NCI-H1092 treated with DMSO at 0.1 percent for 48 hours (cell line): ENCODE results near the gene GMDS.

ENCODE experiments used
- DNase-seq: peaks from one replicate; lab custom pipeline; 2025; lab: John Stamatoyannopoulos, UW

GMDS gene

GRCh38 chr6:2245103-2245876 is at the start of gene GMDS:
TSS of gene GMDS (minus strand) at chr6:2245605.
- DNase-seq = peak; percentile 47

- no peak for DNase-seq
Observed at GRCh38 chr6:2285510-2285909, 40.1 kb upstream of the GMDS start.

GRCh38 chr6:2275892-2276242 is 30.5 kb upstream of the GMDS start:
- DNase-seq = no peak

GRCh38 chr6:2274981-2275891 is 29.8 kb upstream of the GMDS start:
- no peak for DNase-seq

GRCh38 chr6:2272696-2273095 is 27.3 kb upstream of the GMDS start:
- no peak for DNase-seq

GRCh38 chr6:2270054-2270453 is 24.6 kb upstream of the GMDS start:
- no peak for DNase-seq

- no peak for DNase-seq
Observed at GRCh38 chr6:2266841-2267240, 21.4 kb upstream of the GMDS start.

GRCh38 chr6:2266031-2266795 is 20.8 kb upstream of the GMDS start:
- no peak for DNase-seq

- no peak for DNase-seq
Observed at GRCh38 chr6:2264932-2265331, 19.5 kb upstream of the GMDS start.

- no peak for DNase-seq
Observed at GRCh38 chr6:2263896-2264295, 18.5 kb upstream of the GMDS start.

GRCh38 chr6:2259574-2259973 is 14.2 kb upstream of the GMDS start:
- no peak for DNase-seq

- no peak for DNase-seq
Observed at GRCh38 chr6:2259002-2259494, 13.6 kb upstream of the GMDS start.

GRCh38 chr6:2258112-2258511 is 12.7 kb upstream of the GMDS start:
- no peak for DNase-seq

GRCh38 chr6:2257363-2257762 is 12.0 kb upstream of the GMDS start:
- no peak for DNase-seq

GRCh38 chr6:2254747-2255146 is 9.3 kb upstream of the GMDS start:
- DNase-seq = no peak

- DNase-seq = no peak
Observed at GRCh38 chr6:2249126-2249525, 3.7 kb upstream of the GMDS start.

GRCh38 chr6:2247664-2248063 is 2.3 kb upstream of the GMDS start:
- DNase-seq = no peak

- DNase-seq = peak; percentile 68
Observed at GRCh38 chr6:2245877-2246863, 765 bp upstream of the GMDS start.

- peak; percentile 2 for DNase-seq
Observed at GRCh38 chr6:2244261-2245102, 923 bp downstream of the GMDS start.

GRCh38 chr6:2242311-2242710 is 3.1 kb downstream of the GMDS start:
- DNase-seq = no peak
